ENCODE data around the gene BTNL3.
"Not testable (repeated sequence)": the region's sequence is repeated elsewhere in the genome, so short reads cannot be mapped to it uniquely, and the experiment has no call there.

The BTNL3 gene

GRCh38 chr5:180988592-180988991, at the start of gene BTNL3:
TSS of gene BTNL3 (plus strand) at chr5:180988846. CDS start at chr5:180989029, 183 bp downstream.
- DNase-seq (ENCODE audit: low read depth, low spot score) = no peak

- no peak for DNase-seq (ENCODE audit: low read depth, low spot score)
Measured at GRCh38 chr5:180950291-180950949, 38.2 kb upstream of the BTNL3 start.

GRCh38 chr5:180959661-180960060, 29.0 kb upstream of the BTNL3 start:
- DNase-seq (ENCODE audit: low read depth, low spot score) = no peak

- DNase-seq (ENCODE audit: low read depth, low spot score) = no peak
Measured at GRCh38 chr5:180960209-180960608, 28.4 kb upstream of the BTNL3 start.

GRCh38 chr5:180969406-180969805, 19.2 kb upstream of the BTNL3 start:
- no peak for DNase-seq (ENCODE audit: low read depth, low spot score)

GRCh38 chr5:180970336-180970735, 18.3 kb upstream of the BTNL3 start:
- no peak for DNase-seq (ENCODE audit: low read depth, low spot score)

- no peak for DNase-seq (ENCODE audit: low read depth, low spot score)
Measured at GRCh38 chr5:180970875-180971274, 17.8 kb upstream of the BTNL3 start.

GRCh38 chr5:180974612-180975315, 13.9 kb upstream of the BTNL3 start:
- no peak for DNase-seq (ENCODE audit: low read depth, low spot score)

GRCh38 chr5:180975338-180975737, 13.3 kb upstream of the BTNL3 start:
- DNase-seq (ENCODE audit: low read depth, low spot score) = no peak

- no peak for DNase-seq (ENCODE audit: low read depth, low spot score)
Measured at GRCh38 chr5:180976518-180976917, 12.1 kb upstream of the BTNL3 start.

GRCh38 chr5:180977852-180978251, 10.8 kb upstream of the BTNL3 start:
- no peak for DNase-seq (ENCODE audit: low read depth, low spot score)

- no peak for DNase-seq (ENCODE audit: low read depth, low spot score)
Measured at GRCh38 chr5:180982008-180982741, 6.5 kb upstream of the BTNL3 start.

GRCh38 chr5:180988016-180988415, 630 bp upstream of the BTNL3 start:
- DNase-seq (ENCODE audit: low read depth, low spot score) = no peak

- no peak for DNase-seq (ENCODE audit: low read depth, low spot score)
Measured at GRCh38 chr5:180990086-180990881, 1.6 kb downstream of the BTNL3 start.

GRCh38 chr5:180990882-180991242, 2.2 kb downstream of the BTNL3 start:
- no peak for DNase-seq (ENCODE audit: low read depth, low spot score)

- DNase-seq (ENCODE audit: low read depth, low spot score) = no peak
Measured at GRCh38 chr5:181001947-181002346, 13.3 kb downstream of the BTNL3 start.

- DNase-seq (ENCODE audit: low read depth, low spot score) = no peak
Measured at GRCh38 chr5:181005791-181006190, 17.1 kb downstream of the BTNL3 start.

GRCh38 chr5:181008136-181008535, 19.5 kb downstream of the BTNL3 start:
- DNase-seq (ENCODE audit: low read depth, low spot score) = no peak

- DNase-seq (ENCODE audit: low read depth, low spot score) = not testable (repeated sequence)
Measured at GRCh38 chr5:181010018-181010417, 21.4 kb downstream of the BTNL3 start.

GRCh38 chr5:181014654-181015053, 26.0 kb downstream of the BTNL3 start:
- not testable (repeated sequence) for DNase-seq (ENCODE audit: low read depth, low spot score)

- DNase-seq (ENCODE audit: low read depth, low spot score) = not testable (repeated sequence)
Measured at GRCh38 chr5:181017448-181017847, 28.8 kb downstream of the BTNL3 start.

GRCh38 chr5:181020688-181021087, 32.0 kb downstream of the BTNL3 start:
- DNase-seq (ENCODE audit: low read depth, low spot score) = no peak

Measured in iPS DF 19.7 (cell line).